H1 (cell line): ENCODE results near the gene FXN. TPM values are rescaled to one million over a fixed set of nuclear protein-coding genes. Genes with fewer than 3 reads are reported as not detected.

ENCODE experiments used
- CTCF ChIA-PET: fragments of 300-600 bp; sonication (Branson Sonifier 250); formaldehyde crosslinking; loops from one replicate; lab custom pipeline; 2021; ENCODE audit not compliant: partially characterized antibody; lab: Charles Lee
- POLR2A ChIA-PET: fragments of 300-600 bp; sonication (Branson Sonifier 250); formaldehyde crosslinking; loops from one replicate; lab custom pipeline; 2021; ENCODE audit warnings: inconsistent platforms; ENCODE audit not compliant: partially characterized antibody; lab: Charles Lee
- DNase-seq, 2 experiments: peaks; one replicate each; pipeline versions ENCODE4 v3.0.0 to v3.0.0-alpha.2; 2010 to 2022; ENCODE audit warnings: low spot score in 2 of 2, low read depth in 1 of 2, mixed read lengths in 1 of 2
- FAIRE-seq: peaks from 2 replicates; lab custom pipeline; 2011; peaks lifted over from hg19 to GRCh38; lab: Jason Lieb, UNC
- H2AFZ ChIP-seq: 2 replicates; pipeline ENCODE4 v1.8.1; 2012; ENCODE audit warnings: low read length, inconsistent platforms
- H2AK5ac ChIP-seq: 2 replicates; pipeline ENCODE4 v1.6.1; 2013; ENCODE audit warnings: low read depth, low read length
- H2BK120ac ChIP-seq: replicated peaks from 2 replicates; pipeline ENCODE3; 2013; ENCODE audit warnings: low read depth, low read length, inconsistent platforms
- H2BK12ac ChIP-seq: 2 replicates; pipeline ENCODE4 v1.6.1; 2013; ENCODE audit warnings: low read depth, low read length
- H2BK15ac ChIP-seq: 2 replicates; pipeline ENCODE4 v1.6.1; 2013; ENCODE audit warnings: low read length
- H2BK20ac ChIP-seq: 2 replicates; pipeline ENCODE4 v1.6.1; 2013; ENCODE audit warnings: low read length
- H2BK5ac ChIP-seq: 2 replicates; pipeline ENCODE4 v1.6.1; 2013; ENCODE audit warnings: low read depth, low read length
- H3K14ac ChIP-seq: 2 replicates; pipeline ENCODE4 v1.6.1; 2013; ENCODE audit warnings: inconsistent platforms; ENCODE audit not compliant: insufficient read length
- H3K18ac ChIP-seq: 2 replicates; pipeline ENCODE4 v1.6.1; 2013; ENCODE audit warnings: low read length; ENCODE audit errors: extremely low read depth
- H3K23ac ChIP-seq: 2 replicates; pipeline ENCODE4 v1.6.1; 2013; ENCODE audit warnings: inconsistent platforms; ENCODE audit not compliant: insufficient read length
- H3K23me2 ChIP-seq: 2 replicates; pipeline ENCODE4 v1.6.1; 2013; ENCODE audit warnings: low read depth, low read length
- H3K27ac ChIP-seq: 2 replicates; pipeline ENCODE4 v1.6.1; 2011; ENCODE audit warnings: low read depth, low read length, inconsistent platforms
- H3K27me3 ChIP-seq, 4 experiments: replicated peaks in 1 of 4; 1 replicate in 1 of 4; 2 replicates in 3 of 4; pipeline versions ENCODE4 v1.6.1 to v1.8.1; 2011 to 2013; ENCODE audit warnings: low read length in 3 of 4, mild to moderate bottlenecking in 3 of 4, inconsistent platforms in 2 of 4, mixed read lengths in 2 of 4, moderate library complexity in 1 of 4; ENCODE audit not compliant: control insufficient read depth in 3 of 4, insufficient read depth in 3 of 4; ENCODE audit errors: extremely low read depth in 1 of 4
- H3K36me3 ChIP-seq, 4 experiments: 2 replicates each; pipeline versions ENCODE4 v1.6.1 to v1.8.1; 2011 to 2013; ENCODE audit warnings: mild to moderate bottlenecking in 4 of 4, low read length in 3 of 4, moderate library complexity in 2 of 4, control low read depth in 1 of 4, inconsistent platforms in 1 of 4; ENCODE audit not compliant: insufficient read depth in 4 of 4, control insufficient read depth in 2 of 4
- H3K4ac ChIP-seq: replicated peaks from 2 replicates; pipeline ENCODE3; 2013; ENCODE audit warnings: low read length, low read depth, mixed read lengths, inconsistent platforms; ENCODE audit not compliant: insufficient read length
- H3K4me1 ChIP-seq, 4 experiments: replicated peaks in 1 of 4; 1 replicate in 1 of 4; 2 replicates in 3 of 4; pipeline versions ENCODE4 v1.6.1 to v1.8.1; 2011 to 2013; ENCODE audit warnings: low read length in 3 of 4, inconsistent platforms in 2 of 4, mixed read lengths in 1 of 4; ENCODE audit not compliant: insufficient read depth in 4 of 4, control insufficient read depth in 3 of 4
- H3K4me2 ChIP-seq, 2 experiments: 2 replicates each; pipeline versions ENCODE4 v1.6.1 to v1.8.1; 2011 to 2013; ENCODE audit warnings: low read depth in 2 of 2, low read length in 2 of 2, control low read depth in 1 of 2, inconsistent platforms in 1 of 2, mild to moderate bottlenecking in 1 of 2; ENCODE audit not compliant: insufficient read depth in 1 of 2
- H3K4me3 ChIP-seq, 4 experiments: fragments of 200-600, 300-600 bp in 1 of 4; sonication (generic), shearing (Covaris generic), sonication (Bioruptor Twin) in 1 of 4; 2 replicates each; pipeline versions ENCODE4 v1.5.1 to v1.8.1; 2011 to 2016; ENCODE audit warnings: low read length in 4 of 4, low read depth in 3 of 4, control low read depth in 2 of 4, inconsistent platforms in 2 of 4, mild to moderate bottlenecking in 2 of 4, mixed read lengths in 1 of 4, moderate library complexity in 1 of 4; ENCODE audit not compliant: insufficient read depth in 2 of 4; ENCODE audit errors: extremely low read depth in 1 of 4
- H3K56ac ChIP-seq: replicated peaks from 2 replicates; pipeline ENCODE3; 2013; ENCODE audit warnings: low read depth, mild to moderate bottlenecking, mixed read lengths, low read length, inconsistent platforms; ENCODE audit not compliant: insufficient read length
- H3K79me1 ChIP-seq: 2 replicates; pipeline ENCODE4 v1.6.1; 2013; ENCODE audit warnings: low read depth, low read length, control low read depth
- H3K79me2 ChIP-seq, 2 experiments: 2 replicates each; pipeline versions ENCODE4 v1.6.1 to v1.8.1; 2012 to 2013; ENCODE audit warnings: low read length in 2 of 2, mild to moderate bottlenecking in 2 of 2, inconsistent platforms in 1 of 2; ENCODE audit not compliant: insufficient read depth in 2 of 2, control insufficient read depth in 1 of 2
- H3K9ac ChIP-seq, 4 experiments: replicated peaks in 1 of 4; 1 replicate in 1 of 4; 2 replicates in 3 of 4; pipeline versions ENCODE4 v1.6.1 to v1.8.1; 2011 to 2013; ENCODE audit warnings: low read depth in 3 of 4, low read length in 3 of 4, control low read depth in 2 of 4, mild to moderate bottlenecking in 2 of 4, moderate library complexity in 2 of 4, inconsistent platforms in 1 of 4; ENCODE audit errors: extremely low read depth in 1 of 4
- H3K9me3 ChIP-seq, 2 experiments: 2 replicates each; pipeline versions ENCODE4 v1.6.1 to v1.8.1; 2012 to 2013; ENCODE audit warnings: mild to moderate bottlenecking in 2 of 2, moderate library complexity in 2 of 2, control low read depth in 1 of 2, inconsistent platforms in 1 of 2, low read depth in 1 of 2, low read length in 1 of 2, mixed read lengths in 1 of 2; ENCODE audit not compliant: insufficient read depth in 2 of 2
- H4K20me1 ChIP-seq, 2 experiments: replicated peaks in 1 of 2; 2 replicates each; pipeline versions ENCODE3 to v1.8.1; 2011 to 2013; ENCODE audit warnings: inconsistent platforms in 2 of 2, low read length in 2 of 2, mild to moderate bottlenecking in 1 of 2; ENCODE audit not compliant: insufficient read depth in 2 of 2, control insufficient read depth in 1 of 2
- H4K5ac ChIP-seq: 2 replicates; pipeline ENCODE4 v1.6.1; 2013; ENCODE audit warnings: low read length, low read depth, mixed read lengths, inconsistent platforms; ENCODE audit not compliant: insufficient read length
- H4K8ac ChIP-seq: 2 replicates; pipeline ENCODE4 v1.8.0; 2013; ENCODE audit warnings: mild to moderate bottlenecking, moderate library complexity, low read length, inconsistent platforms; ENCODE audit not compliant: insufficient read depth; ENCODE audit errors: extremely low read depth
- H4K91ac ChIP-seq: replicated peaks from 2 replicates; pipeline ENCODE3; 2013; ENCODE audit warnings: low read length, mixed read lengths, inconsistent platforms; ENCODE audit not compliant: insufficient read length
- ATF2 ChIP-seq: IDR thresholded peaks from 2 replicates; pipeline ENCODE4 v1.6.1; 2012; ENCODE audit warnings: low read length, inconsistent platforms
- HDAC2 ChIP-seq, 2 experiments: fragments of 300-600 bp in 1 of 2; sonication (generic) in 1 of 2; IDR thresholded peaks; 2 replicates each; pipeline ENCODE4 v1.6.1; 2011 to 2012; ENCODE audit warnings: low read depth in 2 of 2, low read length in 2 of 2, mild to moderate bottlenecking in 2 of 2, moderate library complexity in 2 of 2, borderline replicate concordance in 1 of 2, inconsistent platforms in 1 of 2
- SIX5 ChIP-seq: IDR thresholded peaks from 2 replicates; pipeline ENCODE4 v1.6.1; 2011; ENCODE audit warnings: mild to moderate bottlenecking, low read depth, low read length
- SP2 ChIP-seq: IDR thresholded peaks from 2 replicates; pipeline ENCODE4 v1.6.1; 2012; ENCODE audit warnings: mild to moderate bottlenecking, low read length, inconsistent platforms
- WGBS, 2 experiments: shearing (Covaris generic) in 1 of 2; methylation state at CpG; one replicate each; pipeline versions ENCODE4 v1.1.6 to v1.1.7; 2013 to 2015; ENCODE audit warnings: low lambda C conversion rate in 2 of 2, mixed read lengths in 2 of 2, inconsistent platforms in 1 of 2, low coverage in 1 of 2, missing lambda C conversion rate in 1 of 2; ENCODE audit not compliant: insufficient replicate concordance in 2 of 2, insufficient coverage in 1 of 2, insufficient read length in 1 of 2; ENCODE audit errors: extremely low coverage in 1 of 2, missing lambda C conversion rate in 1 of 2; 5-methylcytosine and 5-hydroxymethylcytosine counted together
- polyA plus RNA-seq, 7 experiments: library from polyadenylated mRNA; depleted of rRNA in 3 of 7; stranded (reverse) in 5 of 7; unstranded in 2 of 7; fragments of >200 nt in 5 of 7; fragments of 200-250 nt in 2 of 7; gene quantifications; 1 replicate in 5 of 7; 2 replicates in 1 of 7; 4 replicates in 1 of 7; pipeline versions ENCODE4 v1.2.1 to v1.2.3, GENCODE V29; 2011 to 2013; ENCODE audit warnings: missing spikeins in 2 of 7, mixed read lengths in 2 of 7
- total RNA-seq: library from RNA; stranded (reverse); fragmentation: NEBNext Ultra II Directional; extraction: Animal tissue kit (Norgen Biotek cat#: 25700); gene quantifications from 2 replicates; pipeline ENCODE4 v1.2.1, GENCODE V29; 2021

FXN gene
- total and polyA plus RNA-seq, 2 of the 8 experiments (the other 6 are each of a cell fraction or from before 2014, with no cell fraction given): 34.2 to 37.5 TPM

GRCh38 chr9:69049094-69049493 lies 13.5 kb downstream of the FXN start:
- 95% methylated on average over 6 of the region's 6 CpGs; no CpG with 5 or more reads in 1 of the 2 experiments for WGBS, 2 experiments
- no peak overlapping the region for H4K91ac ChIP-seq
- no peak overlapping the region for H2BK12ac ChIP-seq
- no peak overlapping the region for H3K9ac ChIP-seq
- H3K4ac ChIP-seq: no peak overlapping the region
- DNase-seq (no peak), FAIRE-seq (no peak)
- H2BK120ac ChIP-seq: no peak overlapping the region
- H3K27ac ChIP-seq: no peak overlapping the region
- H3K4me2 ChIP-seq: no peak overlapping the region
- no peak overlapping the region for H3K56ac ChIP-seq
- H2BK15ac ChIP-seq: no peak overlapping the region
- H3K4me3 ChIP-seq: no peak overlapping the region
- H4K5ac ChIP-seq: no peak overlapping the region
- peaks cover 9% of the 10 kb centered on the region; the same call in 1 of the 2 replicates for H3K79me1 ChIP-seq
- no peak overlapping the region for H3K18ac ChIP-seq
- CTCF ChIA-PET: interaction anchor here (0.5 to 10.8 kb wide), 7 partner anchors 14 to 468 kb away, joined by 3 to 100 read pairs (median 4); partner anchors contain the start of gene FXN
- no peak overlapping the region for H2AFZ ChIP-seq
- peaks cover 9 to 19% (median 13%) of the 10 kb centered on the region in 4 experiments for H3K4me1 ChIP-seq
- H3K27me3 ChIP-seq: no peaks in the 10 kb centered on the region
- H3K36me3 ChIP-seq: peaks cover 11 to 24% (median 14%) of the 10 kb centered on the region in 4 experiments
- no peak overlapping the region for H3K23ac ChIP-seq
- H2AK5ac ChIP-seq: no peak overlapping the region
- H3K23me2 ChIP-seq: peaks cover 2% of the 10 kb centered on the region; the same call in 1 of the 2 replicates
- POLR2A ChIA-PET: interaction anchor here (0.5 to 1.0 kb wide), 3 partner anchors 9 to 315 kb away, joined by 3 read pairs; no protein-coding TSS in a partner anchor
- peaks cover 3 to 6% of the 10 kb centered on the region in 2 experiments for H4K20me1 ChIP-seq
- H3K79me2 ChIP-seq: peaks cover 0 to 28% of the 10 kb centered on the region in 2 experiments; a peak in 2 of 4 replicates
- no peak overlapping the region for H4K8ac ChIP-seq
- H3K9me3 ChIP-seq: no peaks in the 10 kb centered on the region
- no peak overlapping the region for H2BK5ac ChIP-seq
- no peak overlapping the region for H3K14ac ChIP-seq
- 0 out of 2 replicates have a peak overlapping the region, but pooled peaks have one; percentile 61 for H2BK20ac ChIP-seq
- no peak for TF ChIP-seq SIX5
- no peak for TF ChIP-seq SP2
- no peak for TF ChIP-seq HDAC2 (IDR thresholded peaks at IDR 0.05; ENCODE audit: borderline replicate concordance in 1 of 2, low read depth in 2 of 2, low read length in 2 of 2)
- no peak for TF ChIP-seq ATF2
